ENCODE data around the gene KPNB1.

The KPNB1 gene

DNA sequence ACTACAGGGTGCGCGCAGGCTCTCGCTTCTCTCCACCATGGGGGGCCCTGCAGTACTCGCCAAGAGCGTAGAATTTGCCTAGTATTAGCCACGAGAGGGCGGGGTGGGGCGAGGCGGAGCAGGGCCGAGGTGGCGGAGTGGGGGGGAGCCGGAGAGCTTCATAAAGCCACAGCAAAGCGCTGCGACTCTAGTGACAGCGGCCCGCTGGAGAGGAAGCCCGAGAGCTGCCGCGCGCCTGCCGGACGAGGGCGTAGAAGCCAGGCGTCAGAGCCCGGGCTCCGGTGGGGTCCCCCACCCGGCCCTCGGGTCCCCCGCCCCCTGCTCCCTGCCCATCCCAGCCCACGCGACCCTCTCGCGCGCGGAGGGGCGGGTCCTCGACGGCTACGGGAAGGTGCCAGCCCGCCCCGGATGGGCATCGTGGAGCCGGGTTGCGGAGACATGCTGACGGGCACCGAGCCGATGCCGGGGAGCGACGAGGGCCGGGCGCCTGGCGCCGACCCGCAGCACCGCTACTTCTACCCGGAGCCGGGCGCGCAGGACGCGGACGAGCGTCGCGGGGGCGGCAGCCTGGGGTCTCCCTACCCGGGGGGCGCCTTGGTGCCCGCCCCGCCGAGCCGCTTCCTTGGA lies 83.4 kb downstream of the KPNB1 start, which contains the start of gene TBX21:
TBX21 (plus strand) TSS at position 190 of the 627 bp plus-strand sequence; CDS start at position 409, 219 bp downstream.
- no peak for DNase-seq

DNA sequence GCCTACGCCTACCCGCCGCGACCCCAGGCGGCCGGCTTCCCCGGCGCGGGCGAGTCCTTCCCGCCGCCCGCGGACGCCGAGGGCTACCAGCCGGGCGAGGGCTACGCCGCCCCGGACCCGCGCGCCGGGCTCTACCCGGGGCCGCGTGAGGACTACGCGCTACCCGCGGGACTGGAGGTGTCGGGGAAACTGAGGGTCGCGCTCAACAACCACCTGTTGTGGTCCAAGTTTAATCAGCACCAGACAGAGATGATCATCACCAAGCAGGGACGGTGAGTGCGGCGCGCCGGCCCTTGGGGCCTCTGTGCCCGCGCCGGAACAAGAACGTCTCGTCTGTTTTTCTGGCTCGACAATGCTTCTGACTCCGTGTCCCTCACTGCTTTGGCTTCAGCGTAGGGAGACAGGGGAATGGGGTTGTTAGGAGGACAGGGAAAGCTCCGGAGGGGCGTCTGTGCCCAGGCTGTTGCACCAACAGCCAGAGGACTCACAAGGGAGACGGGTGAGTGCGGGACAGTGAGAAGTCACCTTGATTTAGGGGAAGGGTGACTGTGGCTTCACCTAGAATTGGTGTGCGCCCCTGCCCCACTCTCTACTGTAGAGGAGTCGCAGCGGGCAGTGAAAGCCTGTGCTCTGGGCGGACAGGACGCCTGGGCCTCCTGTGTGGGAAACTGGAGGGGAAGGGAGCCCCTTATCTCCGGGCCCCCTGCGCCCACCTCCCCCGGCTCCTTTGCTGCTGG lies 84.1 kb downstream of the KPNB1 start:
- DNase-seq, result no peak

DNA sequence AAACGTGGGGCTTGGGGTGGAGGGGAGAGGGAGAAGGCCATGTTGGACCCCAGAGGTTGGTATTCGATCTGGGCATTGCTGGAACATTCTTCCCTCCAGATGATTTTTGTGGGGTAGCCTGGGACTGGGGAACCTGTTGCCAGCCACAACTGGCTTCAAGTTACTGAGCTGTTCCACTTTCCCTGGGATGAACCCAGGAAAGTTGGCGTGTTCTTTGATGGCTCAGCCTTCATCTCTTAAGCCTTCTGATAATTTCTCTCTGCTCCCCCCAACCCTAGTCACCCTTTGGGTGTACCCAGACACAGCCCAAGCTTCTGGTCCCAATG lies 85.4 kb downstream of the KPNB1 start:
- no peak for DNase-seq
